HK-2 (cell line): ENCODE results near the gene GMPR2.

Experiments used
- DNase-seq: peaks from one replicate; pipeline ENCODE4 v3.0.0-alpha.2; 2018; ENCODE audit not compliant: unreplicated experiment

The GMPR2 gene

GRCh38 chr14:24286996-24287395 lies 54.3 kb downstream of the GMPR2 start:
- no peak for DNase-seq
